ENCODE data around the gene SLF2. TPM values are rescaled to one million over a fixed set of nuclear protein-coding genes. Genes with fewer than 3 reads are reported as not detected.

The SLF2 gene
- total and polyA plus RNA-seq, 9 of the 15 experiments (the other 6 are each of a cell fraction or from before 2014, with no cell fraction given), result 1.7 to 18.4 (median 7.8) TPM

GRCh38 chr10:100996678-100997359 lies 84.1 kb downstream of the SLF2 start (continued):
- no peak for TF ChIP-seq ZNF174 (CRISPR knock-in tag; IDR thresholded peaks at IDR 0.05)
- peak; percentile 25; the same call in 1 of the 2 replicates for TF ChIP-seq PHF8 (IDR thresholded peaks at IDR 0.05; ENCODE audit: borderline replicate concordance, low read length)
- TF ChIP-seq SMARCE1 (IDR thresholded peaks at IDR 0.05), result no peak
- peak; percentile 49; the same call in 1 of the 2 replicates for TF ChIP-seq POLR2G (IDR thresholded peaks at IDR 0.05; ENCODE audit: low read depth, low read length)
- TF ChIP-seq ATF2 (CRISPR knock-in tag; IDR thresholded peaks at IDR 0.05), result no peak
- TF ChIP-seq POLR2A (conservative IDR thresholded peaks at IDR 0.05), result no peak; the same call in 1 of the 2 replicates
- TF ChIP-seq PPARD (CRISPR knock-in tag; IDR thresholded peaks at IDR 0.05), result no peak
- TF ChIP-seq EGR1 (conservative IDR thresholded peaks at IDR 0.05), result no peak
- TF ChIP-seq ZNF75A (CRISPR knock-in tag; IDR thresholded peaks at IDR 0.05), result no peak
- TF ChIP-seq RBFOX2 (IDR thresholded peaks at IDR 0.05; ENCODE audit: low read depth, low read length), result peak; percentile 49
- TF ChIP-seq GTF2B (IDR thresholded peaks at IDR 0.05; ENCODE audit: extremely low read depth, insufficient read length), result no peak
- TF ChIP-seq RERE (CRISPR knock-in tag; IDR thresholded peaks at IDR 0.05; ENCODE audit: borderline replicate concordance), result no peak
- no peak for TF ChIP-seq AFF1 (IDR thresholded peaks at IDR 0.05; ENCODE audit: low read depth in 1 of 2, partially characterized antibody in 2 of 2)
- TF ChIP-seq MEF2D (tag; conservative IDR thresholded peaks at IDR 0.05; ENCODE audit: low read depth), result no peak
- TF ChIP-seq CBFA2T2 (conservative IDR thresholded peaks at IDR 0.05), result peak; percentile 47
- TF ChIP-seq RB1 (IDR thresholded peaks at IDR 0.05; ENCODE audit: low read depth), result no peak
- no peak for TF ChIP-seq ZSCAN29 (IDR thresholded peaks at IDR 0.05)
- TF ChIP-seq TRIM28 (IDR thresholded peaks at IDR 0.05), result no peak
